ENCODE measurements around the gene IL17RC.
A peak's percentile ranks its signal among the peaks of the same experiment; 100 is the strongest.

The IL17RC gene

GRCh38 chr3:9942164-9942563 is 25.3 kb downstream of the IL17RC start:
- no peak for TF ChIP-seq CTCF (IDR thresholded peaks at IDR 0.05)

GRCh38 chr3:9942934-9943690 is 26.2 kb downstream of the IL17RC start:
- TF ChIP-seq CTCF (IDR thresholded peaks at IDR 0.05) = no peak

- no peak for TF ChIP-seq CTCF (IDR thresholded peaks at IDR 0.05)
These were observed 27.4 kb downstream of the IL17RC start for GRCh38 chr3:9944271-9944670.

GRCh38 chr3:9945358-9945757 is 28.5 kb downstream of the IL17RC start:
- TF ChIP-seq CTCF (IDR thresholded peaks at IDR 0.05) = no peak

GRCh38 chr3:9946112-9947024 is 29.5 kb downstream of the IL17RC start:
- TF ChIP-seq CTCF (IDR thresholded peaks at IDR 0.05) = peak; percentile 61

- peak; percentile 30; the same call in 1 of the 2 replicates for TF ChIP-seq CTCF (IDR thresholded peaks at IDR 0.05)
These were observed 30.4 kb downstream of the IL17RC start for GRCh38 chr3:9947025-9947995.

- TF ChIP-seq CTCF (IDR thresholded peaks at IDR 0.05) = no peak
These were observed 31.7 kb downstream of the IL17RC start for GRCh38 chr3:9948586-9948985.
